Gastrocnemius medialis (tissue), 4 donors: ENCODE data around the gene GABPB2.
A peak's percentile ranks its signal among the peaks of the same experiment; 100 is the strongest.

Experiments used
- POLR2A ChIP-seq, 2 donors: fragments of 450-650 bp; IDR thresholded peaks; one replicate each; pipeline ENCODE4 v1.6.1; 2017; ENCODE audit warnings: antibody characterized with exemption in 2 of 2, mild to moderate bottlenecking in 2 of 2, moderate library complexity in 2 of 2
- TF ChIP-seq, protein P1 (sequence below), 5 experiments: fragments of 450-650 bp in 3 of 5; fragments of 200-600 bp in 2 of 5; sonication (generic) in 2 of 5; IDR thresholded peaks in 4 of 5; conservative IDR thresholded peaks in 1 of 5; 1 replicate in 4 of 5; 2 replicates in 1 of 5; pipeline ENCODE4 v1.5.1; 2016 to 2019; ENCODE audit warnings: antibody characterized with exemption in 5 of 5, mild to moderate bottlenecking in 3 of 5, moderate library complexity in 3 of 5

DNA sequence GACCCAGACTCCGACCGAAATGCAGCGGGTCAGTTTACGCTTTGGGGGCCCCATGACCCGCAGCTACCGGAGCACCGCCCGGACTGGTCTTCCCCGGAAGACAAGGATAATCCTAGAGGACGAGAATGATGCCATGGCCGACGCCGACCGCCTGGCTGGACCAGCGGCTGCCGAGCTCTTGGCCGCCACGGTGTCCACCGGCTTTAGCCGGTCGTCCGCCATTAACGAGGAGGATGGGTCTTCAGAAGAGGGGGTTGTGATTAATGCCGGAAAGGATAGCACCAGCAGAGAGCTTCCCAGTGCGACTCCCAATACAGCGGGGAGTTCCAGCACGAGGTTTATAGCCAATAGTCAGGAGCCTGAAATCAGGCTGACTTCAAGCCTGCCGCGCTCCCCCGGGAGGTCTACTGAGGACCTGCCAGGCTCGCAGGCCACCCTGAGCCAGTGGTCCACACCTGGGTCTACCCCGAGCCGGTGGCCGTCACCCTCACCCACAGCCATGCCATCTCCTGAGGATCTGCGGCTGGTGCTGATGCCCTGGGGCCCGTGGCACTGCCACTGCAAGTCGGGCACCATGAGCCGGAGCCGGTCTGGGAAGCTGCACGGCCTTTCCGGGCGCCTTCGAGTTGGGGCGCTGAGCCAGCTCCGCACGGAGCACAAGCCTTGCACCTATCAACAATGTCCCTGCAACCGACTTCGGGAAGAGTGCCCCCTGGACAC lies 22.5 kb upstream of the GABPB2 start:
- TF ChIP-seq, protein P1, sequence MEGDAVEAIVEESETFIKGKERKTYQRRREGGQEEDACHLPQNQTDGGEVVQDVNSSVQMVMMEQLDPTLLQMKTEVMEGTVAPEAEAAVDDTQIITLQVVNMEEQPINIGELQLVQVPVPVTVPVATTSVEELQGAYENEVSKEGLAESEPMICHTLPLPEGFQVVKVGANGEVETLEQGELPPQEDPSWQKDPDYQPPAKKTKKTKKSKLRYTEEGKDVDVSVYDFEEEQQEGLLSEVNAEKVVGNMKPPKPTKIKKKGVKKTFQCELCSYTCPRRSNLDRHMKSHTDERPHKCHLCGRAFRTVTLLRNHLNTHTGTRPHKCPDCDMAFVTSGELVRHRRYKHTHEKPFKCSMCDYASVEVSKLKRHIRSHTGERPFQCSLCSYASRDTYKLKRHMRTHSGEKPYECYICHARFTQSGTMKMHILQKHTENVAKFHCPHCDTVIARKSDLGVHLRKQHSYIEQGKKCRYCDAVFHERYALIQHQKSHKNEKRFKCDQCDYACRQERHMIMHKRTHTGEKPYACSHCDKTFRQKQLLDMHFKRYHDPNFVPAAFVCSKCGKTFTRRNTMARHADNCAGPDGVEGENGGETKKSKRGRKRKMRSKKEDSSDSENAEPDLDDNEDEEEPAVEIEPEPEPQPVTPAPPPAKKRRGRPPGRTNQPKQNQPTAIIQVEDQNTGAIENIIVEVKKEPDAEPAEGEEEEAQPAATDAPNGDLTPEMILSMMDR (IDR thresholded peaks at IDR 0.05 in 4 of 5, conservative IDR thresholded peaks at IDR 0.05 in 1 of 5): peak in 3 of 5 experiments; percentile 56 to 66 (median 59)
- no peak for TF ChIP-seq POLR2A (IDR thresholded peaks at IDR 0.05)
